Measurements from ENCODE around the gene EPN2. TPM values are rescaled to one million over a fixed set of nuclear protein-coding genes. Genes with fewer than 3 reads are reported as not detected.
A peak's percentile ranks its signal among the peaks of the same experiment; 100 is the strongest.

EPN2 gene
- total and polyA plus RNA-seq, 9 donors: 18.2 to 36.4 (median 26.0) TPM

- under 1% methylated on average over 65 of the region's 67 CpGs for WGBS (ENCODE audit: insufficient coverage)
- H3K36me3 ChIP-seq (ENCODE audit: control insufficient read depth, insufficient read depth, low read length): peaks cover 37% of the 10 kb centered on the region
- H3K27me3 ChIP-seq (ENCODE audit: control insufficient read depth, insufficient read depth, low read length): no peaks in the 10 kb centered on the region
- H3K9me3 ChIP-seq (replicated peaks; ENCODE audit: control insufficient read depth, low read depth, low read length): no peaks in the 10 kb centered on the region
- H3K4me1 ChIP-seq (ENCODE audit: control insufficient read depth, insufficient read depth, low read length): peaks cover 26% of the 10 kb centered on the region
- H3K4me3 ChIP-seq (ENCODE audit: low read length): peak overlapping the region; percentile 94
- H3K27ac ChIP-seq (ENCODE audit: low read length): peak overlapping the region; percentile 100
- DNase-seq: peak; percentile 100
Observed at GRCh38 chr17:19377602-19378415, 140.6 kb downstream of the EPN2 start.

GRCh38 chr17:19378416-19379360, 141.5 kb downstream of the EPN2 start, which contains the start of gene MAPK7:
Gene MAPK7, plus strand, starts transcription at chr17:19378498. Its CDS starts 403 bp downstream, at chr17:19378901.
- DNase-seq: peak; percentile 41
- Histone ChIP-seq H3K27me3 (ENCODE audit: control insufficient read depth, insufficient read depth, low read length) (no peaks in the 10 kb centered on the region), H3K4me3 (ENCODE audit: low read length) (peak within 1 kb of the TSS; percentile 94), H3K27ac (ENCODE audit: low read length) (peak within 1 kb of the TSS; percentile 100), H3K36me3 (ENCODE audit: control insufficient read depth, insufficient read depth, low read length) (peaks cover 46% of the 10 kb centered on the region), H3K4me1 (ENCODE audit: control insufficient read depth, insufficient read depth, low read length) (peaks cover 35% of the 10 kb centered on the region), H3K9me3 (replicated peaks; ENCODE audit: control insufficient read depth, low read depth, low read length) (no peaks in the 10 kb centered on the region)
- WGBS (ENCODE audit: insufficient coverage): 1% methylated on average over 64 of the region's 69 CpGs

- 69% methylated on average over 5 of the region's 13 CpGs for WGBS (ENCODE audit: insufficient coverage)
- no peak for DNase-seq
- Histone ChIP-seq H3K4me1 (ENCODE audit: control insufficient read depth, insufficient read depth, low read length) (peaks cover 43% of the 10 kb centered on the region), H3K27ac (ENCODE audit: low read length) (peak overlapping the region; percentile 93), H3K27me3 (ENCODE audit: control insufficient read depth, insufficient read depth, low read length) (no peaks in the 10 kb centered on the region), H3K4me3 (ENCODE audit: low read length) (peak overlapping the region; percentile 94), H3K9me3 (replicated peaks; ENCODE audit: control insufficient read depth, low read depth, low read length) (no peaks in the 10 kb centered on the region), H3K36me3 (ENCODE audit: control insufficient read depth, insufficient read depth, low read length) (peaks cover 54% of the 10 kb centered on the region)
Observed at GRCh38 chr17:19379361-19380065, 142.3 kb downstream of the EPN2 start.

GRCh38 chr17:19380481-19381301, 143.5 kb downstream of the EPN2 start:
- peaks cover 55% of the 10 kb centered on the region for H3K4me1 ChIP-seq (ENCODE audit: control insufficient read depth, insufficient read depth, low read length)
- no peak for DNase-seq

GRCh38 chr17:19381361-19381740, 144.2 kb downstream of the EPN2 start:
- no peaks in the 10 kb centered on the region for H3K27me3 ChIP-seq (ENCODE audit: control insufficient read depth, insufficient read depth, low read length)
- H3K27ac ChIP-seq (ENCODE audit: low read length): no peak overlapping the region
- no peak for DNase-seq
- WGBS (ENCODE audit: insufficient coverage): 83% methylated on average over 3 of the region's 7 CpGs
- H3K36me3 ChIP-seq (ENCODE audit: control insufficient read depth, insufficient read depth, low read length): peaks cover 66% of the 10 kb centered on the region
- no peaks in the 10 kb centered on the region for H3K9me3 ChIP-seq (replicated peaks; ENCODE audit: control insufficient read depth, low read depth, low read length)
- H3K4me3 ChIP-seq (ENCODE audit: low read length): no peak overlapping the region
- peaks cover 58% of the 10 kb centered on the region for H3K4me1 ChIP-seq (ENCODE audit: control insufficient read depth, insufficient read depth, low read length)

More at GRCh38 chr17:19380481-19381301, 143.5 kb downstream of the EPN2 start:
- 89% methylated on average over 26 of the region's 29 CpGs for WGBS (ENCODE audit: insufficient coverage)
- no peak overlapping the region for H3K27ac ChIP-seq (ENCODE audit: low read length)
- no peaks in the 10 kb centered on the region for H3K27me3 ChIP-seq (ENCODE audit: control insufficient read depth, insufficient read depth, low read length)
- H3K4me3 ChIP-seq (ENCODE audit: low read length): no peak overlapping the region
- H3K9me3 ChIP-seq (replicated peaks; ENCODE audit: control insufficient read depth, low read depth, low read length): no peaks in the 10 kb centered on the region
- H3K36me3 ChIP-seq (ENCODE audit: control insufficient read depth, insufficient read depth, low read length): peaks cover 66% of the 10 kb centered on the region

GRCh38 chr17:19381741-19382444, 144.7 kb downstream of the EPN2 start:
- WGBS (ENCODE audit: insufficient coverage): 79% methylated on average over 24 of the region's 31 CpGs
- Histone ChIP-seq H3K4me3 (ENCODE audit: low read length) (no peak overlapping the region), H3K36me3 (ENCODE audit: control insufficient read depth, insufficient read depth, low read length) (peaks cover 66% of the 10 kb centered on the region), H3K27me3 (ENCODE audit: control insufficient read depth, insufficient read depth, low read length) (no peaks in the 10 kb centered on the region), H3K4me1 (ENCODE audit: control insufficient read depth, insufficient read depth, low read length) (peaks cover 62% of the 10 kb centered on the region), H3K27ac (ENCODE audit: low read length) (no peak overlapping the region), H3K9me3 (replicated peaks; ENCODE audit: control insufficient read depth, low read depth, low read length) (no peaks in the 10 kb centered on the region)
- DNase-seq: no peak

- H3K4me1 ChIP-seq (ENCODE audit: control insufficient read depth, insufficient read depth, low read length): peaks cover 68% of the 10 kb centered on the region
- 62% methylated on average over 11 of the region's 13 CpGs for WGBS (ENCODE audit: insufficient coverage)
- no peak overlapping the region for H3K27ac ChIP-seq (ENCODE audit: low read length)
- H3K27me3 ChIP-seq (ENCODE audit: control insufficient read depth, insufficient read depth, low read length): no peaks in the 10 kb centered on the region
- DNase-seq: peak; percentile 31
- H3K36me3 ChIP-seq (ENCODE audit: control insufficient read depth, insufficient read depth, low read length): peaks cover 66% of the 10 kb centered on the region
- H3K4me3 ChIP-seq (ENCODE audit: low read length): no peak overlapping the region
- H3K9me3 ChIP-seq (replicated peaks; ENCODE audit: control insufficient read depth, low read depth, low read length): no peaks in the 10 kb centered on the region
Observed at GRCh38 chr17:19382531-19383444, 145.6 kb downstream of the EPN2 start.

GRCh38 chr17:19383681-19384470, 146.7 kb downstream of the EPN2 start:
- H3K27me3 ChIP-seq (ENCODE audit: control insufficient read depth, insufficient read depth, low read length): no peaks in the 10 kb centered on the region
- H3K36me3 ChIP-seq (ENCODE audit: control insufficient read depth, insufficient read depth, low read length): peaks cover 66% of the 10 kb centered on the region
- peak; percentile 62 for DNase-seq
- H3K4me1 ChIP-seq (ENCODE audit: control insufficient read depth, insufficient read depth, low read length): peaks cover 77% of the 10 kb centered on the region
- 34% methylated on average over 5 of the region's 6 CpGs for WGBS (ENCODE audit: insufficient coverage)
- H3K4me3 ChIP-seq (ENCODE audit: low read length): no peak overlapping the region
- no peaks in the 10 kb centered on the region for H3K9me3 ChIP-seq (replicated peaks; ENCODE audit: control insufficient read depth, low read depth, low read length)
- peak overlapping the region; percentile 93 for H3K27ac ChIP-seq (ENCODE audit: low read length)

Data from muscle of leg (tissue), 11 donors.